SW480 (cell line): ENCODE data around the gene ASTE1.
A peak's percentile ranks its signal among the peaks of the same experiment; 100 is the strongest.
"Not testable (repeated sequence)": the region's sequence is repeated elsewhere in the genome, so short reads cannot be mapped to it uniquely, and the experiment has no call there.

ENCODE experiments used
- DNase-seq: peaks from one replicate; pipeline ENCODE4 v3.0.0-alpha.2; 2016; ENCODE audit warnings: low spot score

Gene ASTE1

DNA sequence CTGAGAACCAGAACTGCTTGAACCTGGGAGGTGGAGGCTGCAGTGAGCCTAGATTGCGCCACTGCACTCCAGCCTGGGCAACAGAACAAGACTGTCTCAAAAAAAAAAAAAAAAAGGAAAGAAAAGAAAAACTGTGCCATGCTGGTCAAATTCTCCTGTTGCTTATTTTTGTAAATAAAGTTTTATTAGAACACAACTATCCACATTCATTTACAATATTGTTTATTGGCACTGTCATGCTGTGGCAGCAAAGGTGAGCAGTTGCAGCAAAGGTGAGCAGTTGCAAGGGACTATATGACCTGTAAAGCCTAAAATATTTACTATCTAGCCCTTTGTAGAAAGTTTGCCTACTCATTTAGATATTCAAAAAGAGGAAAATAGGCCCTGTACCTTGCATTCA, 18.3 kb downstream of the ASTE1 start:
- no peak for DNase-seq

DNA sequence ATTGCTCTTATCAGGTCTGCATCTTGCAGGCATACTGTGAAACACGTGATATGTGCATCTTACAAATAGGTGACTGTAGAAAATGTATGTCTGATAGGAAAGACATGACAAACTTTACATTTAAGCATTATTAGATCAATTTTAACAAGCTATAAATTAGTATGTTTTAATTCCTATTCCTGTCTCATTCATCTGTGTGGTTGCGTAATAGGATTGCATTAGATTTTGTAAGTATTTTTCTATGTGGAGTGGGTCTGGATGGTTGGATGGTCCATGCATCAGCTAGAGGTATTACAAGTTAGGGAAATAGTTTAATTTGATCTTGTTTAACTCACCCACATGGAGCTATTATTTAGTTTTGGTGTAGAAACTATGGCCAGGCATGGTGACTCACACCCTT, 18.8 kb downstream of the ASTE1 start:
- no peak for DNase-seq

DNA sequence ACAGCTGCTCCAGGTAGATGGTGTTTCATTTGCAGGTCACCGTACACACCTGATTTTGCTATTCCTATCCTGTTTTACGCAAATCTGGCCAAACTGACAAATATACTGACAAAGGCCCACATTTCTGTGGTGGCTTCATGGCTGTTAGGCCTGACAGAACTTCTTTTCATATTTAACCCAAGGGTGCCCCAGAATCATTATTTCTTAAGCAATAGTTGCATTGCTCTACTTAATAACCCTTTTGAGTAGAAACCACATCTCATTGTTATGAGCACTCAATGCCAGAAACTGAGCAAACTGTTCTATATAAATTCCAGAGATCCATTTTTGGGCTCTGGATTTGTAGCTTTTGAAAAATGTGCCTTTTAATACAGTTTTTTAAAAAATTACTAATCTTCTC, 19.4 kb downstream of the ASTE1 start:
- DNase-seq = no peak

DNA sequence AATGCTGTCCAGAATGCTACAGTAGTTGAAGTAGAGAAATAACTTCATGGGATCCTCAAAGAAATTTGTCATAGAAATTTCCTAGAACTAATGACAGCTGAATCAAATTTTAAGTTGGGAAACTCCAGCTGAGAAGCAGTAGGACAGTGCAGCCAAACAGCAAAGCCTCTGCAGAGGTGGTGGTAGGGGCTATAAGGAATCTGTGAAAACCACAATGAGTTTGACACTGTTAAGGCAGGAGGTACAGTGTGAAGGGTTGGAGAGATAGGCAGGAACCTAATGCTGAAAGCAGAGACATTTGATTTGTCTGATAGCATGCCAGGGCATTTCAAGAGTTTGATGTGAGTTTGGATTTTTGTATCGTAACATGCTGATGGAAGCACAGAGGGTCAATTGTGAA, 22.0 kb downstream of the ASTE1 start:
- DNase-seq = no peak

DNA sequence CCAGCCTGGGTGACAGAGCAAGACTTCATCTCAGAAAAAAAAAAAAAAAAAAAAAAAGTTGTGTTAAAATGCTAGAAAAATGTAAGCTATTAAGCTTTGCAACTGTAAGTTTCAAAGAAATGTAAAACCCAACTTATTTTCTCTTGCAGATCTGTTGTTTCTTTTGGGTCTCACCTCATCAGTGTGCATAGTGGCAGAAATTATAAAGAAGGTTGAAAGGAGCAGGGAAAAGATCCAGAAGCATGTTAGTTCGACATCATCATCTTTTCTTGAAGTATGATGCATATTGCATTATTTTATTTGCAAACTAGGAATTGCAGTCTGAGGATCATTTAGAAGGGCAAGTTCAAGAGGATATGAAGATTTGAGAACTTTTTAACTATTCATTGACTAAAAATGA, 25.6 kb downstream of the ASTE1 start:
- no peak for DNase-seq

DNA sequence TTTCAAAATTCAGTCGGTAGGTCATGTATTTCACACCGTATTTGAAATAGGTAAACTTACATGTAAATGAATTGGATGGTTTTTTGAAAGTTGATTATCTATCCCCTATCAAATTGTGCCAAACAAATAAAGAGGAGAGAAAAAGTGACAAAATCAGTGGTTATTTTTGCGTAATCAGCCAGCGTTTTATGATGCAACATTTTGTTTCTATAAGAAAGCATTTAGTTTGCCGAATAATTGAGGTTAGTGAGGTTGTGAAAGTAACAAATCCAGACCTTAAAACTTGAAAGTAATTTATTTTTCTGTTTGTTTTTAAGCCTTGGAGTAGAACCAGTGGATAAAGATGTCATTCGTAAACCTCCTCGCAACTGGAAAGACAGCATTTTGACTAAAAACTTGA, 29.3 kb downstream of the ASTE1 start:
- no peak for DNase-seq

DNA sequence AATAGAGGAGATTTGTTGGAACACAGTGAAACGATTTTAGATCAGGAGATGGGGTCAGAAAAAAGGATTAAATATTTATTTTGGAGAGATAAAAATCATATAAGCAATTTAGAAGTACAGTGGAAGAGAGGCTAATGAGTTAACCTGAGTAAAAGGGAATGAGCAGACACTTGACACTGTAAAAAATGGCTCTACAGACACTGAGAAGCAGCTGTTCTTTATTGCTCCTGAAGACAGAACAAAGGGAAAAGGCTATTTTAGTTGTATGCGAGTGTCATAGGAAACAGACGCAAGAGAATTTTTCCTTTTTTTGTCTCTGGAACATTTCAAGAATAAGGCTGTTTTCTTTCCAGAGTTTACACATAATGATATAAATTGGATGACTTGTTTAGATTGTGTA, 34.3 kb downstream of the ASTE1 start:
- no peak for DNase-seq

DNA sequence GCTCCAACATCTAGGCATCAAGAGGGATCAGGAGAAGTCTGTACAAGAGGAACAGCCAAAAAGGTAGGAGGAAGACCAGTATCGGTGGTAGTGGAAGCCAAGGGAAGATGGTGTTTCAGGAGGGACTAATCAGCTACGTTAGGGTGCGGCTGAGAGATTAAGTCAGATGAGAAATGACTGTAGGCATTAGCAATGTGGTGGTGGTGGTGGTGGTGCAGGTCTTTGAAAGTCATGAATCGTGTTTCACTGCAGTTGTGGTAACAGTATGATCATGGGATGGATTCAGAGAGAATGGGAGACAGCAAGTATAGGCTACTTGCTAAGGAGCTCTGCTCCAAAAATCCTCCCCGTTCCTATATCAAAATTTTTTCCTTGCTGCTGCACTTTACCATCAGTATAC, 35.5 kb downstream of the ASTE1 start:
- no peak for DNase-seq

DNA sequence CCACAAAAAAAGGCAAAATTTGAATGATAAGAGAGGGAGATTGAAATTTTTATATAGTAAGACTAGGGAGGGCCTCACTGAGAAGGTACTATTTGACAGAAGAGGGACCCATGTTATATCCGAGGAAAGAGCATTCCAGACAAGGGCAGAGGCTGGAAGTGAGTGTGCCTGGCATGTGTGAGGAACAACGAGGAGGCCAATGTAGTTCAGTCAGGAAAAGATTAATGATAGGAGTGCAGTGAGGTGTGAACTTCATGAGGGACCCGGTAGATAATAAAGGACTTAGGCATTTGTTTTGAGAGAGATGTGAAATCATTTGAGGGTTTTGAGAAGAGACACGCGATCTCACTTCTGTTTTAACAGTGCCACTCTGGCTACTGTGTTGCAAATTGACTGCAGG, 36.3 kb downstream of the ASTE1 start:
- DNase-seq = no peak

DNA sequence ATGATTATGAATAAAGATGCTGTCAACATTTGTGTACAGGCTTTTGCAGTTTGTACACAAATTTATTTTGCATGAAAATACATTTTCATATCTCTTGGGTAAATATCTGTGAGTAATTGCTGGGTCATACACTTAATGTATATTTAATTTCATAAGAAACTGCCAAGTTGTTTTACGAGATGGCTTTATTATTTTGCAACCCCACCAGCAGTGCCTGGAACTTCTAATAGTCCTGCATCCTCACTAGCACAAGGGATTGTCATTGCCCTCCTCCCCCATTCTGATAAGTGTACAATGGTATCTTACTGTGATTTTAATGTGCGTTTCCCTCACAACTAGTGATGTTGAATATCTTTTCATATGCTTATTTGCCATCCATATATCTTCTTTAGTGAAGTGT, 45.2 kb downstream of the ASTE1 start:
- DNase-seq = no peak

DNA sequence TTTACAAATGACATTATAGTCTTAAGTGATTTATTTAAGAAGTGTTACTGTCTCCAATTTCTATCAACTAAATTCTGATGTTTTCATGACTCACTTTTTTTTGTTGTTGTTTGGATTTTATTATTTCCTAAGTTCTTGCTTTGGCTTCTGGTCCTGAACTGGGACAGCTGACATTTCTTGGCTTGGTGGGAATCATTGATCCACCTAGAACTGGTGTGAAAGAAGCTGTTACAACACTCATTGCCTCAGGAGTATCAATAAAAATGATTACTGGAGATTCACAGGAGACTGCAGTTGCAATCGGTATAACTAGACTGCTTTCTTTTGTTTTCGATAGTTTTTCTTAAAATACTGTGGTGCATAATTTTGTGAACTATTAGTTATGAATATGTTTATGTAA, 47.5 kb downstream of the ASTE1 start:
- DNase-seq = no peak

DNA sequence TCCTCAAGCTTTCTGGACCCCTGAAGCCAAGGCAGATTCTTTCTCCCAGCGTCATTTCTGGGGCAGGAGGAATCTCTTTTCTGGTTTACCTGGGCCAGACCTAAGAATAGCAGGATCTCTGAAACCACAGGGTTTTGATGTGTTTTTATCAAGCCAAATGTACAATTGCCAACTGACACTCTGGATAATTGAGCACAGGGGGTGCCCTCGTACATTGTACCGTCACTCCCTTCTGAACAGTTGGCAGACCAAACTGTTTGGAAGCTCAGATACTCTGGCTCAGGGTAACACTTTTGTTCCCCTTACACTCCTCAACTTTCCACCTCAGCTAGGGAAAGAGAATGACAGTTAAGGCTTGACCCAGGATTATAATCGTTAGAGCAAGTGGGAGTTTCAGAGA, 49.9 kb downstream of the ASTE1 start:
- DNase-seq = no peak

DNA sequence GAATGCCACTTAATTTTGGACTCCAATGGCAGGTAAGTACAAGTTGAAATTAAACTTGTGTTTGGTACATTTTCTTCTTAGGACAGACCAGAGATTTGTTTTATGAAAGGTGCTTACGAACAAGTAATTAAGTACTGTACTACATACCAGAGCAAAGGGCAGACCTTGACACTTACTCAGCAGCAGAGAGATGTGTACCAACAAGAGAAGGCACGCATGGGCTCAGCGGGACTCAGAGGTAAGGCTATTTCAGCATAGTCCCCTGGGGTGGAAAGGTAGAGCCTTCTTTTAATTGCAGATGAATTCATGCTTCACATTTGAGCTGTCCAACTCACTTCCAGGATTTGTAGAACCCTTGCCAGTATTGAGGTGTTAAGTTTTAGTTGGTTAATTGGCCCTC, 51.4 kb downstream of the ASTE1 start:
- DNase-seq = no peak

DNA sequence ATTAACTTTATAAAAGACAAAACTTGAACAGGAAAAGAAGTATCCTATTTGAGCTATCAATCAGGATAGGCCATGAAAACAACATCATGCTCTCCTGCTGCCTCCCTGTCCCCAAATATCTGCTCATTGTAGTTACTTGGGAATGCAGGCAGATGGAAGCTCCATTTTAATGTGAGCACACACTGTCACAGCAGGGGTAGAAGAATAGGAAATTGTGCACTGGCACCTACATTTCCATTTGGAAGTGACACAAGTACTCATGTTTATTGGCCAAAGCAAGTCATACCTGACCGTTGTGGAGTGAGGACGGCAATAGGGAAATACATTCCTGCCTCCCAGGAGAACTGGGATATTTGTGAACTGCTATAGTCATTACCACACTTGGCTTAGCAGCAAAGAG, 52.4 kb downstream of the ASTE1 start:
- no peak for DNase-seq

DNA sequence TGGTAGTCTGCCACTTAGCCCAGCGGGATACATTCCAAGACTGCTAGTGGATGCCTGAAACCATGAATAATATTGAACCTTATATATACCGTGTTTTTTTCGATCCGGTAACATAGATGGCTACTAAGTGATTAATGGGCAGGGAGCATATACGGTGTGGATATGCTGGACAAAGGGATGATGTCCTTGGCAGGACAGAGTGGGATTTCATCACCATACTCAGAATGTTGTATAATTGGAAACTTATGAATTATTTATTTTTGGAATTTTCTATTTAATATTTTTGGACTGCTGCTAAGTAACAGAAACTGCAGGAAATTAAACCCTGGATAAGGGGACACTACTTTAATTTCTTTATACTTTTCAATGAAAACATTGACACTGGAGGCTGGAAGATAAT, 53.2 kb downstream of the ASTE1 start:
- no peak for DNase-seq

DNA sequence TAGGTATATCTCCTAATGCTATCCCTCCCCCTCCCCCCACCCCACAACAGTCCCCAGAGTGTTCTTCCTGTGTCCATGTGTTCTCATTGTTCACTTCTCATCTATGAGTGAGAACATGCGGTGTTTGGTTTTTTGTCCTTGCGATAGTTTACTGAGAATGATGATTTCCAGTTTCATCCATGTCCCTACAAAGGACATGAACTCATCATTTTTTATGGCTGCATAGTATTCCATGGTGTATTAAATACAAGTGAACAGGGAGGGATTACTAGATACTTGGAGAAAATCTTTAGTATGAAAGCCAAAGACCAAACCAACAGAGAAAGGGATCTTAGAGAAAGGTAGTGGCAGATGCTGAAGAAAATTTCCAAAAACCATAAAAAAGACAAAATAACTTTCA, 54.0 kb downstream of the ASTE1 start:
- not testable (repeated sequence) for DNase-seq

DNA sequence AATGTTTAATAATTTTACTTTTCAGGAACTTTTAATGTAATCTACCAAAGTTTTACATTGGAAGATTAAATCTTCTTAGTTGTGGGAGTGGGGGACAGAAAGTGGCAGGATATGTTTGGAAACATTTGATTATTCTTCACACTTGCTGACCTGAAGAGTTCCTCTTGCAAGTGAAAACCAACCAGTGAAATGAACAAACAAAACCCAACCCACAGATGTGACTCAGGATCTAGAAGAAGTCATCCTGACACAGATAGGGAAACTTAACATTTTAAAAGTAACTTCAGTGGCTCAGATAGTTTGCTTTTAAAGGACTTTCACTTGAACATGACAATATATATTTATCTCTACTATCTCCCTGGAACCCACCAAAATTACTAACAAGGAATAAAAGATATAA, 55.4 kb downstream of the ASTE1 start:
- DNase-seq = no peak

DNA sequence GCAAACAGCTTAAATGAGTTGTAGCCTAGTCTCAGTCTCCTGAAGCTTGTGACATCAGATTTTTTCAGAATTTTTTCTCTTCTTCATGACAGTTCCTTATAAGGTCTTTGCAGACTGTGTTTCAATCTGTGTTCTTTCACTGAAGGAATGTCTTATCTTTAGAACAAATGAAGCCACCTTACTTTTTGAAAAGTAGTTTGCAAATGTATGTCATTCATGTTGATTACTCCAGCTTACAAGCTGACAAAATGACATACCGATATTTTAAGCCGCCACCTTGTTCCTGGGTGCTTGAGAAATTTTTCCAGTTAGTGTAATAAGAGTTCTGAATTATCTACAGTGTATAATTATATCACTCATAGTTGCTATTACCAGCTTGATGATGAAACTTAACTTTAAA, 57.0 kb downstream of the ASTE1 start:
- DNase-seq = no peak

DNA sequence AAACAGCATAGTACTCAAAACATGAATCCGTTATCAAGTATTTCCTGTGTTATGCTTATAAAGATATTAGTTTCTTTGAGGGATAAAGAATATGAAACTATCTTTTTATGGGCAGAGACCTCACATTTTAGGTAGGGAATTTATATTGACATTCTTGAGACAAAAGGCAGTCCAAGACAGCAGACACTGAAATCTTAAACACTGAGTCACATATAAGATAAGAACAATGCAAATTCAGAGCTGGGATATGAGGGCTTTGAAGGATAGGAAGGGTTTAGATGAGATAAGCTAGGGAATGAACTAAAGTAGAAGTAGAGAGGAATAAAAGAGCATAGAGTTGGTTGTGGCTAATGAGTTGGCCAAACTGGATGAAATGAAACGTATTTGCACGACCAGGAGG, 58.4 kb downstream of the ASTE1 start:
- DNase-seq = no peak

DNA sequence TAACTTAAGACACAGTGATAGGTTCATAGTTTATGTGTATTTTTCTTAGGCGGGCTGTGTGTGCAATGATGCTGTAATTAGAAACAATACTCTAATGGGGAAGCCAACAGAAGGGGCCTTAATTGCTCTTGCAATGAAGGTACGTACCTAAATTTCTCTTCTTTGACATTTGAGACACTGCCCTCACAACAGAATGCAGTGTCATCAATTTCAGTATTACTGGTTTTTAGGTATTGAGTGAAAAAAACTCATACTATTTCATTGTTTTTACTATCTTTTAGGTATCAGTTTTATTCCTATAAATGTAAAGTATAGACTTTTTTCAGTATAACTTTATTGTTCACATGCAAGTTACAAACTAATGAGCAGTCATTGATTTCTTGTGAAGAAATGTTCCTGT, 59.3 kb downstream of the ASTE1 start:
- no peak for DNase-seq

DNA sequence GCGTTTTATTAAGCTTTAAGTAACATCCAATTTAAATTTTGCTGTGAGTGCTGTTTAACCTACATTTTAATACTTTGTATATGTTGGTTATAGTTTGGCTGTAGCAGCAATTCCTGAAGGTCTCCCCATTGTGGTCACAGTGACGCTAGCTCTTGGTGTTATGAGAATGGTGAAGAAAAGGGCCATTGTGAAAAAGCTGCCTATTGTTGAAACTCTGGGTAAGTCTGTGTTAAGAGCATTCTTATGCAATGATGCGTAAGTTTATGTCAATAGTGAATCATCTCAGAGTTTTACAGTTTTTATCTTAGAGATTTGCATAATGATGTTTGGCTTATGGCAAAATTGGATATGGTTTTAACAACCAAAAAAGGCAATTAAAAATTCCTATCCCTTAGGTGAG, 62.7 kb downstream of the ASTE1 start:
- DNase-seq = peak; percentile 81
